Coronary artery (tissue), 2 donors: ENCODE data around the gene SPATA17.
"Not testable (repeated sequence)": the region's sequence is repeated elsewhere in the genome, so short reads cannot be mapped to it uniquely, and the experiment has no call there.

Source experiments
- DNase-seq: peaks from one replicate; pipeline ENCODE4 v3.0.0-alpha.2; 2017; ENCODE audit warnings: low spot score
- H3K27ac ChIP-seq, 2 donors: fragments of 200-600 bp; sonication (generic); one replicate each; pipeline ENCODE4 v1.5.1; 2016 to 2019
- H3K4me3 ChIP-seq: fragments of 200-600 bp; sonication (generic); 2 replicates; pipeline ENCODE4 v1.5.1; 2016; ENCODE audit warnings: mild to moderate bottlenecking, moderate library complexity
- TF ChIP-seq, protein P1 (sequence below): fragments of 200-600 bp; sonication (generic); IDR thresholded peaks from one replicate; pipeline ENCODE4 v1.5.1; 2019; ENCODE audit warnings: antibody characterized with exemption

The SPATA17 gene

DNA sequence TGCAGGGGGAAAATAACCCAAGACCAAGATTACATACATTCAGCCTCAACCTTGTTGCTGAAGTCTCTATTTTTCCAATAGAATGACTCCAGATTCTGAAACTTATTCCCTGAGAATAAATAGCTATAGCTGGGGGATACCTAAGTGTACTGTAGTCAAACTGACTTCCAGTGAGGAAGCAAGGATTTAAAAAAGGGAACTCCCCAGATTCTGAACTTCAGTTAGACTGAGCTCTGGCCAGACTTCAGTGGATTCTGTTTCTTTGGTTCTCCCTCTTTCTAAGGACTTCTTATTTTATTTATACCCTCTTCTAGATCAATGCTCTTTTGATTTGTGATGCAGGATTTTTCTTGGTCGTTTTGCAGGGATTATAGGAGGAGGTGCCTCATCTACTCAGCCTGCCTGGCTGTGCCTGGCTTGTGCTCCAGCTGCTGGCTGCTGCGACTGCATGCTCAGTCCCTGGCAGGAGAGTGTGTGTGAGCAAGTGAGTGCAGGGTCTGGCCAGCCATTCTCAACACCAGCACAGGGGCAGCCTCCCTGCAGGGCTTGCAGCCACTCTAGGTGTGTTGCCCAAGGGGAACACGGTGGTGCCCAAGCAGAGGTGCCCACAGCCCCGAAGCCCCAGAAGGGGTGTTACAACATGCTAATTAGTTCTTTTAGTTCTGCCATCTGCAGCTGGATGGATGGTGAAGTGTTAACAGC lies 43.0 kb downstream of the SPATA17 start:
- TF ChIP-seq, protein P1, sequence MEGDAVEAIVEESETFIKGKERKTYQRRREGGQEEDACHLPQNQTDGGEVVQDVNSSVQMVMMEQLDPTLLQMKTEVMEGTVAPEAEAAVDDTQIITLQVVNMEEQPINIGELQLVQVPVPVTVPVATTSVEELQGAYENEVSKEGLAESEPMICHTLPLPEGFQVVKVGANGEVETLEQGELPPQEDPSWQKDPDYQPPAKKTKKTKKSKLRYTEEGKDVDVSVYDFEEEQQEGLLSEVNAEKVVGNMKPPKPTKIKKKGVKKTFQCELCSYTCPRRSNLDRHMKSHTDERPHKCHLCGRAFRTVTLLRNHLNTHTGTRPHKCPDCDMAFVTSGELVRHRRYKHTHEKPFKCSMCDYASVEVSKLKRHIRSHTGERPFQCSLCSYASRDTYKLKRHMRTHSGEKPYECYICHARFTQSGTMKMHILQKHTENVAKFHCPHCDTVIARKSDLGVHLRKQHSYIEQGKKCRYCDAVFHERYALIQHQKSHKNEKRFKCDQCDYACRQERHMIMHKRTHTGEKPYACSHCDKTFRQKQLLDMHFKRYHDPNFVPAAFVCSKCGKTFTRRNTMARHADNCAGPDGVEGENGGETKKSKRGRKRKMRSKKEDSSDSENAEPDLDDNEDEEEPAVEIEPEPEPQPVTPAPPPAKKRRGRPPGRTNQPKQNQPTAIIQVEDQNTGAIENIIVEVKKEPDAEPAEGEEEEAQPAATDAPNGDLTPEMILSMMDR = no peak
- Histone ChIP-seq H3K4me3 (no peak overlapping the region), H3K27ac (no peak overlapping the region)
- peak; percentile 66 for DNase-seq

DNA sequence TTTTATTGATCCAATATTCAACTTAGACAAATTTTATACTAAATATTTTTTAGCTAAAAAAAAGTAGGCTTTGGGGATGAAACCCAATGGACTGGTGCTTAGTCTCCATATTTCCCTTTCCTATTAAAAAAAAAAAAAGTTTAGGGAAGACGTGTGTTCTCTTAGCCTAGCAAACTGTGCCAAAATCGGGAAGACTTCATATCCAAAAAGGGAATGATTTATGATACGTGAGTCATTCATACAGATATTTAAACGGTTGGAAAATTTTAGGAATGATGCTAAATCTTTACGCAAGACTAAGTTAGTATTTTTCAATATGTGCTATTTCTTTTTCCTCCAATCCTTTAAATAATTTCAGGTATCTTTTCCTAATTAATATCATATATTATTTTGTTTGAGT lies 50.7 kb downstream of the SPATA17 start:
- TF ChIP-seq, protein P1 = no peak

DNA sequence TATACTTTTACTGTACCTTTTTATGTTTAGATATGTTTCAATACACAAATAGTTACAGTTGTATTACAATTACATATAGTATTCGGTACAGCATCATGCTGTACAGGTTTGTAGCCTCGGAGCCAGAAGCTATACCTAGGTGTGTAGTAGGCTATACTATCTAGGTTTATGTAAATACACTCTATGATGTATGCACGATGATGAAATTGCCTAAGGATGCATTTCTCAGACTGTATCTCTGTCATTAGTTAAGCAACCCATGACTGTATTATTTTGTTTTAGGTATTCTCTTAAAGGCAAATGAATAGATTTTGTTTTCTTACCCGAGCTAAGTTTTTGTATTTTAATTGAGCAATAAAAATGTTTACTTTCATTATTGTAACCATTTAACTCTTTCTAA lies 56.4 kb downstream of the SPATA17 start:
- no peak overlapping the region for H3K27ac ChIP-seq
- DNase-seq = no peak
- TF ChIP-seq, protein P1 = no peak
- H3K4me3 ChIP-seq = no peak overlapping the region

More for the DNA sequence above, 50.7 kb downstream of the SPATA17 start:
- Histone ChIP-seq H3K27ac (no peak overlapping the region), H3K4me3 (no peak overlapping the region)
- DNase-seq = no peak

DNA sequence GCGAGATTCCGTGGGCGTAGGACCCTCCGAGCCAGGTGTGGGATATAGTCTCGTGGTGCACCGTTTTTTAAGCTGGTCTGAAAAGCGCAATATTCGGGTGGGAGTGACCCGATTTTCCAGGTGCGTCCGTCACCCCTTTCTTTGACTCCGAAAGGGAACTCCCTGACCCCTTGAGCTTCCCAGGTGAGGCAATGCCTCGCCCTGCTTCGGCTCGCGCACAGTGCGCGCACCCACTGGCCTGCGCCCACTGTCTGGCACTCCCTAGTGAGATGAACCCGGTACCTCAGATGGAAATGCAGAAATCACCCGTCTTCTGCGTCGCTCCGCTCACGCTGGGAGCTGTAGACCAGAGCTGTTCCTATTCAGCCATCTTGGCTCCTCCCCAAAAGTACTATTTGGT lies 65.0 kb downstream of the SPATA17 start:
- H3K27ac ChIP-seq, DNase-seq: not testable (repeated sequence)

DNA sequence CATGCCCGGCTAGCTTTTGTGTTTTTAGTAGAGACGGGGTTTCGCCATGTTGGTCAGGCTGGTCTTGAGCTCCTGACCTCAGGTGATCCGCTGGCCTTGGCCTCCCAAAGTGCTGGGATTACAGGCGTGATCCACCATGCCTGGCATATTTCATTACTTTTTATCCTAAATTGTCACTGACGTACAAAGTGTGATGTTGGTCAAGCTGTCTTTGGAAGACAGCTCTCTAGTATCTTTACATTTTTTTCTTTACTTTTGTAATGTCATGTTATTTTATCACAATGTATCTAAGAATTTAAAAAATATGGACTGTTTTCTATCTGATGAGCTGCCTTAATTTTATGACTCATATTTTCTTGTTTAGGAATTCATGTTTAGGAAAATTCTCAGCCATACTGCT lies 72.2 kb downstream of the SPATA17 start:
- Histone ChIP-seq H3K27ac (no peak overlapping the region), H3K4me3 (no peak overlapping the region)
- no peak for DNase-seq
- TF ChIP-seq, protein P1 = no peak

More for the DNA sequence above, 65.0 kb downstream of the SPATA17 start:
- not testable (repeated sequence) for H3K4me3 ChIP-seq

DNA sequence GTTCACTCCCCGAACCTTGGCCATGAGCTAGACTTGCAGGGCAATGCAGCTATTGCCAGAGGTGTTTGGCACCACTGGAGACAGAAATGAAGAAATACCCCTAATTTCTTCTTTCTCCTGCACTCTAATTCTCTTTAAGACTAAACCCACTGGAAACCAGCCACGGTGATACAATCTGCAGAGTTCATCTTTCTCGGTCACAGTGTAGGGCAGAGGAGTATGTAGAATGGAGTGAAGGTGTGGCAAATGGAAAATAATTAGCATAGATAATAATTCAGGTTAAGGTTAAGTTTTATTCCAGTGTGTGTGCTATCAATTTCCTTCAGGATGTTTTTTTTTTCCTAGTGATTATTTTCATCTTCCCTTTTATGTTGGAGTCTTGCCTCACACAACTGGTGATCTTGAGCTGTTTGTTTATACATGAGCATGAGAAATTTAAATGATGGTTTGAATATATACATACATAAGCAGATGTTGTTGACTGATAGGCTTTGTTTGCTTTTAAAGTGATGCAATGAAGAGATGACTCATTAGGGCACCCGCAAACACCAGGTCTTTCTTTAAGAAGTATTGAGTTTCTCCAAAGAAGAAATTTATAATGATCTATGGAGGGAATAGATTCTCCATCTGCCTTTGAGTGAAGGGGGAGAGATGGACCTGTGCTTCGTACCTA lies 81.9 kb downstream of the SPATA17 start:
- DNase-seq = no peak
- H3K27ac ChIP-seq = no peak overlapping the region
- TF ChIP-seq, protein P1 = no peak
- no peak overlapping the region for H3K4me3 ChIP-seq

DNA sequence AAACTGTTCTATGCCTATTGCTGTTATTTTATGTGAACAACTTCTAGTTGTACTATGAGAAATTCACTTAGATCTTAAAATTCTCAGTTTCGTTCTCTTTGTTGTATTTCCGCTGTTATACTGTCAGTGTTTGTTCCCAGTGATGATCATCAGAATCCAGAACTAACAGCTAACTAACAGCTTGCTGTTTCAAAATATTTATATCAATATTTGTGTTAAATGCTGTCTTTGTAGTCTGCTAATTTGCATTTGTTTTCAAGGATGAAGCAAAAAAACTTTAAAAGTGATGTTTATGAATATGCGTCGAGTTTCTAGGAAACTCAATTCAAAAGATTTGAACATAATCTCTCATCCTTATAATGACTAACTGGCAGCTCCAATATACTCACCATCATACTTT lies 84.5 kb downstream of the SPATA17 start:
- TF ChIP-seq, protein P1 = no peak
- DNase-seq = no peak

More for the DNA sequence above, 84.5 kb downstream of the SPATA17 start:
- no peak overlapping the region for H3K4me3 ChIP-seq
- H3K27ac ChIP-seq = no peak overlapping the region
